Measurements from ENCODE around the gene BCL2L15. TPM values are rescaled to one million over a fixed set of nuclear protein-coding genes. Genes with fewer than 3 reads are reported as not detected.

BCL2L15 gene
- total RNA-seq, 1 donor from 2014 or later: 0.27 TPM

DNA sequence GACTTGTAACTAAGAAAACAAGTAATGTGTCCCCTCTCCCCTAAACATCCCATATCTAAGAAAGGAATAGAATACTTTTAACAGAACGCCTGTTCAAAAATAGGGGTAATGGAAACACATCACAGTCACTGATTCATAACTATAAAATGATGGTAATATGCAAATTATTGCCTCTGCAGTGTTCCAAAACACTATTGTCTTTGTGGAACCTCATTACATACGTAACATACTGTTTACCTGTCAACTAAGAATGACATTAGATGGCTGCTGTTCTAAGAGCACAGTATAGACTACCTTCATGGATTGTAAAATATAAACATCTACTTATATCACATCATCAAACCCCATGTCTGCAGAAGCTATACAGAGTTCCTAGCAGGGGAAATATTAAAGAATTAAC is 3.4 kb upstream of the BCL2L15 start:
- no peaks in the 10 kb centered on the region for H3K4me1 Mint-ChIP-seq
- no peaks in the 10 kb centered on the region for H3K9me3 Mint-ChIP-seq
- H3K27ac Mint-ChIP-seq: no peak overlapping the region
- H3K36me3 Mint-ChIP-seq: peaks cover 2% of the 10 kb centered on the region
- H3K4me3 Mint-ChIP-seq: no peak overlapping the region
- TF ChIP-seq, protein P1, sequence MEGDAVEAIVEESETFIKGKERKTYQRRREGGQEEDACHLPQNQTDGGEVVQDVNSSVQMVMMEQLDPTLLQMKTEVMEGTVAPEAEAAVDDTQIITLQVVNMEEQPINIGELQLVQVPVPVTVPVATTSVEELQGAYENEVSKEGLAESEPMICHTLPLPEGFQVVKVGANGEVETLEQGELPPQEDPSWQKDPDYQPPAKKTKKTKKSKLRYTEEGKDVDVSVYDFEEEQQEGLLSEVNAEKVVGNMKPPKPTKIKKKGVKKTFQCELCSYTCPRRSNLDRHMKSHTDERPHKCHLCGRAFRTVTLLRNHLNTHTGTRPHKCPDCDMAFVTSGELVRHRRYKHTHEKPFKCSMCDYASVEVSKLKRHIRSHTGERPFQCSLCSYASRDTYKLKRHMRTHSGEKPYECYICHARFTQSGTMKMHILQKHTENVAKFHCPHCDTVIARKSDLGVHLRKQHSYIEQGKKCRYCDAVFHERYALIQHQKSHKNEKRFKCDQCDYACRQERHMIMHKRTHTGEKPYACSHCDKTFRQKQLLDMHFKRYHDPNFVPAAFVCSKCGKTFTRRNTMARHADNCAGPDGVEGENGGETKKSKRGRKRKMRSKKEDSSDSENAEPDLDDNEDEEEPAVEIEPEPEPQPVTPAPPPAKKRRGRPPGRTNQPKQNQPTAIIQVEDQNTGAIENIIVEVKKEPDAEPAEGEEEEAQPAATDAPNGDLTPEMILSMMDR (IDR thresholded peaks at IDR 0.05; ENCODE audit: unreplicated experiment): no peak
- H3K27me3 Mint-ChIP-seq (ENCODE audit: low read depth): no peaks in the 10 kb centered on the region
- DNase-seq (ENCODE audit: low spot score in 2 of 2, unreplicated experiment in 2 of 2): no peak

DNA sequence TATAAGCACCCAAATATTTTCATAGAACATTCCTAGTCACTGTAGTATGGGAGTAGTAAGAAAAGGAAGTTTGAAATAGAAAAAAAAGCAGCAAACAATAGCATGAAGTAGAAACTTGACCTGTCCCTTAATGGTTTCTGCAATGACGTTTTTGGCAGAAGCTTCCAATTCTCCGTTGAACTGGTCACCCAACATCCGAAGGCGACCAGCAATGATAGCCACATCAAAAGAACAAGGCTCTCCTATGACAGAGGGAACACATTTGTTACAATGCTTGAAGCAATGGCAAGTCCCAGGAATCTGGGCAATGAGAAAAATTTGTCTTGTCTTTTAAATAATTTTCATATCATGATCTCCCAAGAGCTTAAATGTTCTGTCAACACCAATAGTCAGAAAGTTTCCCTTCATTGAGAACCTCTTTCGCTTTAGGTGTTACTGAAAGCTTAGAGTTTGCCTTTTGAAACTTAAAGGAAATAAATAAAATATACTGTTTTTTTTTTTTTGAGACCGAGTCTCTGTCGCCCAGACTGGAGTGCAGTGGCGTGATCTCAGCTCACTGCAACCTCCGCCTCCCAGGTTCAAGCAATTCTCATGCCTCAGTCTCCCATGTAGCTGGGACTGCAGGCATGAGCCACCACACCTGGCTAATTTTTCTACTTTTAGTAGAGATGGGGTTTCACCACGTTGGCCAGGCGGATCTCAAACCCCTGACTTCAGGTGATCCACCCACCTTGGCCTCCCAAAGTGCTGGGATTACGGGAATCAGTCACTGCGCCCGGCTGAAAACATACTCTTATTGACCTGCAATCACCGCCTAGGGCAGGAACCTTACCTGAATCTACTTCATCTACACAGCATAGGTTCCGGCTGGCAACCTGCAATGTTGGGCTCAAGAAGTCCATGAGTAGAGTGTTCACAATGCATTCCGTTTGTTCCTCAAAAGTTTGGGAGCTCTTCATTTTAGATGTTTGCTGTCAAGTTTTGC is 672 bp downstream of the BCL2L15 start:
- no peak overlapping the region for H3K27ac Mint-ChIP-seq
- DNase-seq (ENCODE audit: low spot score in 2 of 2, unreplicated experiment in 2 of 2): no peak
- H3K27me3 Mint-ChIP-seq (ENCODE audit: low read depth): no peaks in the 10 kb centered on the region
- H3K36me3 Mint-ChIP-seq: no peaks in the 10 kb centered on the region
- no peak overlapping the region for H3K4me3 Mint-ChIP-seq
- H3K9me3 Mint-ChIP-seq: no peaks in the 10 kb centered on the region
- no peaks in the 10 kb centered on the region for H3K4me1 Mint-ChIP-seq
- TF ChIP-seq, protein P1 (IDR thresholded peaks at IDR 0.05; ENCODE audit: unreplicated experiment): no peak

DNA sequence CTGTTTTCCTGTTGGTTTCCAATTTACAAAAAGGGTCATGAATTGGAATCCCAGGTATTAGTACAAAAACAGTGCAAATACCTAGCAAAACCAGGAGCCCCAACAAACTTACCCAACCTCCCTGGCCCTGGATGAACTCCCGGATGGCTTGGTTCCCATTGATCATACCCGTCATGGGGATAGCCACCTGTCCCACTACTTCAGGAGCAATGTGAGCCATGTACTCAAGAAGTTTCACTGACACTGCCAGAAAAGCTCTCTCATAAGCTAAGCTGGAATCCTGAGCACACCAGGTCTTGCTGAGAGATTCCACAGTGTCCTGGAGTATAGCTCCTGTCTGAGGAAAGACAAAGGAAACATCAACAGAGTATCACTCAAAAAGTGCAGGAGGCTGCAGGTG is 5.7 kb downstream of the BCL2L15 start:
- Mint-ChIP-seq H3K36me3 (no peaks in the 10 kb centered on the region), H3K27ac (no peak overlapping the region), H3K27me3 (ENCODE audit: low read depth) (no peaks in the 10 kb centered on the region), H3K4me3 (no peak overlapping the region), H3K9me3 (no peaks in the 10 kb centered on the region), H3K4me1 (peaks cover 5% of the 10 kb centered on the region)
- TF ChIP-seq, protein P1 (IDR thresholded peaks at IDR 0.05; ENCODE audit: unreplicated experiment): no peak
- DNase-seq (ENCODE audit: low spot score in 2 of 2, unreplicated experiment in 2 of 2): no peak

DNA sequence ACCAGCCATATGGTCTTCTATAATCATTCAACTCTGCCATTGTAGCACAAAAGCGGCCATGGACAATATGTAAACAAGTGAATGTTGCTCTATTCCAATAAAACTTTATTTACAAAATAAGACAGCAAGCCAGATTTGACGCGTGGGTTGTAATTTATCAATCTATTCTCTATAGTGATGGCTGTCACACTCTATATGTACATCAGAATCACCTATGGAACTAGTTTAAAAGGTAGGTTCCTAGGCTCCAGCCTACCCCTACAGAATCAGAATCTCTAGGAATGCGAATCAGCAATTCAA is 7.7 kb downstream of the BCL2L15 start:
- Mint-ChIP-seq H3K27me3 (ENCODE audit: low read depth) (no peaks in the 10 kb centered on the region), H3K4me1 (peaks cover 5% of the 10 kb centered on the region), H3K27ac (no peak overlapping the region), H3K4me3 (no peak overlapping the region), H3K9me3 (no peaks in the 10 kb centered on the region), H3K36me3 (no peaks in the 10 kb centered on the region)
- DNase-seq (ENCODE audit: low spot score in 2 of 2, unreplicated experiment in 2 of 2): no peak
- TF ChIP-seq, protein P1 (IDR thresholded peaks at IDR 0.05; ENCODE audit: unreplicated experiment): no peak

DNA sequence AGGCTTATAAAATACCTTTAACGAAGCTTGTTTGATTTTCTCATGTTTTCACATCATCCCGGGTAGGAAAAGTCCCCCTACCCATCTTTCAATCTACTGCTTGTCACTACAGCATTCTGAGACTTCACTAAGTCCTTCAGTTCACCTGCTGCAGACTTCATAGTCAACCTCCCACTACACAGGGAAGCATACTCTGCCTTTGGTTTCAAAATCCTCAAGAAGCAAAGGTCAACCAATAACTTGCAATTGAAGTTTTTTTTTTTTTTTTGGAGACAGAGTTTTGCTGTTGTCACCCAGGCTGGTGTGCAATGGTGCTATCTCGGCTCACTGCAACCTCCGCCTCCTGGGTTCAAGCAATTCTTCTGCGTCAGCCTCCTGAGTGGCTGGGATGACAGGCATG is 11.2 kb downstream of the BCL2L15 start:
- peaks cover 5% of the 10 kb centered on the region for H3K4me1 Mint-ChIP-seq
- DNase-seq (ENCODE audit: low spot score in 2 of 2, unreplicated experiment in 2 of 2): no peak
- TF ChIP-seq, protein P1 (IDR thresholded peaks at IDR 0.05; ENCODE audit: unreplicated experiment): no peak
- H3K27me3 Mint-ChIP-seq (ENCODE audit: low read depth): no peaks in the 10 kb centered on the region
- no peak overlapping the region for H3K4me3 Mint-ChIP-seq
- H3K27ac Mint-ChIP-seq: no peak overlapping the region
- H3K36me3 Mint-ChIP-seq: no peaks in the 10 kb centered on the region
- H3K9me3 Mint-ChIP-seq: no peaks in the 10 kb centered on the region
